Lower leg skin (tissue), 3 donors: Measurements from ENCODE around the gene SAMD5.

ENCODE experiments used
- POLR2A ChIP-seq, 2 donors: fragments of 450-650 bp; IDR thresholded peaks; one replicate each; pipeline ENCODE4 v1.6.1; 2016 to 2017; ENCODE audit warnings: antibody characterized with exemption in 2 of 2, mild to moderate bottlenecking in 1 of 2, moderate library complexity in 1 of 2
- TF ChIP-seq, protein P1 (sequence below), 3 donors: fragments of 450-650 bp; IDR thresholded peaks; one replicate each; pipeline ENCODE4 v1.5.1; 2016; ENCODE audit warnings: antibody characterized with exemption in 3 of 3, mild to moderate bottlenecking in 3 of 3, moderate library complexity in 2 of 3

DNA sequence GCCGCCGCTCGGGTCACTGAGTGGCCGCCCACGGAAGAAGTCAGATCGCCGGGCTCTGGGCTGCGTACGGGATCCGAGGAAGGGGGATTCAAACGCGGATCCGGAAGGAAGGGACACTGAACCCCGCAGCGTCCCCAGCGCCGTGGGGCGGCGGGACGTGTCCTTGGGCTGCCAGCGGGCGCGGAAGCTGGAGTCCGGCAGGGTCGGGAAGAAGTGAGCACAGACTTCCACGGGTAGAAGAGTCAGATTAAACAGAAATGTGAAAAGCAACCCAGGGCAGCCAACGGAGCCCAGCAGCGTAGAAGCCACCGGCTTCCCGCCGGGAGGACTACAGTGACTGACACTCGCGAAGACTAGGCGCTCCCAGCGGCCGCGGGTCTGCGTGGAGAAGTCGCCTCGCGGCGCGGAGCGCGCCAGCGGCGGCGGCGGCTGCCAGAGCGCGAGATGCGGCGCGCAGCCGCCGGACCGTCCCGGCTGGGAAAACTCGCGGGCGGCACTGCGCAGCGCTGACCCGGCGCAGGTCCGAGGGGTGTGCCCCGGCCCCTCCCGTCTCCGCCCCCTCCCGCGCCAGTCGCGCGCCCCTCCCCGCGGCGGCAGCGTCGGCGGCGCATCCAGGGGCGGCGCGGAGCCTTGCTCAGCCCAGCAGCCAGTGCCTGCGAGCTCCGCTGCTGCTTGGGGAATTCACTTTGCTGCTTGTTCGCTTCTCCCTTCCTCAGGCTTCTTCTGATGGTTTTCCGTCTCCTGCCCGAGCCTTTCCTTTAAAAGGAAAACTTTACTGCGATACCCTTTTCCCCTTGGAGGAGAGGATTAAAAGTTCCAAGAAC, at the start of gene SAMD5:
- TF ChIP-seq, protein P1, sequence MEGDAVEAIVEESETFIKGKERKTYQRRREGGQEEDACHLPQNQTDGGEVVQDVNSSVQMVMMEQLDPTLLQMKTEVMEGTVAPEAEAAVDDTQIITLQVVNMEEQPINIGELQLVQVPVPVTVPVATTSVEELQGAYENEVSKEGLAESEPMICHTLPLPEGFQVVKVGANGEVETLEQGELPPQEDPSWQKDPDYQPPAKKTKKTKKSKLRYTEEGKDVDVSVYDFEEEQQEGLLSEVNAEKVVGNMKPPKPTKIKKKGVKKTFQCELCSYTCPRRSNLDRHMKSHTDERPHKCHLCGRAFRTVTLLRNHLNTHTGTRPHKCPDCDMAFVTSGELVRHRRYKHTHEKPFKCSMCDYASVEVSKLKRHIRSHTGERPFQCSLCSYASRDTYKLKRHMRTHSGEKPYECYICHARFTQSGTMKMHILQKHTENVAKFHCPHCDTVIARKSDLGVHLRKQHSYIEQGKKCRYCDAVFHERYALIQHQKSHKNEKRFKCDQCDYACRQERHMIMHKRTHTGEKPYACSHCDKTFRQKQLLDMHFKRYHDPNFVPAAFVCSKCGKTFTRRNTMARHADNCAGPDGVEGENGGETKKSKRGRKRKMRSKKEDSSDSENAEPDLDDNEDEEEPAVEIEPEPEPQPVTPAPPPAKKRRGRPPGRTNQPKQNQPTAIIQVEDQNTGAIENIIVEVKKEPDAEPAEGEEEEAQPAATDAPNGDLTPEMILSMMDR (IDR thresholded peaks at IDR 0.05): no peak
- TF ChIP-seq POLR2A (IDR thresholded peaks at IDR 0.05): no peak
